ENCODE measurements around the gene ATP5MC3. TPM values are rescaled to one million over a fixed set of nuclear protein-coding genes. Genes with fewer than 3 reads are reported as not detected.

The ATP5MC3 gene
- total and polyA plus RNA-seq, 2 of the 13 experiments (the other 11 are each of a cell fraction or from before 2014, with no cell fraction given): 676 to 1,007 TPM

GRCh38 chr2:175181877-175182308, 383 bp upstream of the ATP5MC3 start (continued):
- TF ChIP-seq HIVEP1 (CRISPR knock-in tag; IDR thresholded peaks at IDR 0.05) (no peak), TAF1 (CRISPR knock-in tag; IDR thresholded peaks at IDR 0.05) (no peak), ZNF816 (CRISPR knock-in tag; IDR thresholded peaks at IDR 0.05; ENCODE audit: borderline replicate concordance) (peak; percentile 8; the same call in 1 of the 2 replicates), ZSCAN31 (CRISPR knock-in tag; IDR thresholded peaks at IDR 0.05; ENCODE audit: low read depth) (0 out of 2 replicates have a peak, but pooled peaks have one; percentile 9), TEAD3 (CRISPR knock-in tag; optimal IDR thresholded peaks at IDR 0.05; ENCODE audit: borderline replicate concordance) (peak; percentile 2), ISL2 (CRISPR knock-in tag; IDR thresholded peaks at IDR 0.05) (no peak), SRSF9 (IDR thresholded peaks at IDR 0.05; ENCODE audit: borderline replicate concordance, insufficient read depth, low read depth, low read length, poor library complexity, severe bottlenecking) (no peak), KDM2A (CRISPR knock-in tag; IDR thresholded peaks at IDR 0.05; ENCODE audit: borderline replicate concordance, low read depth) (no peak), MXI1 (IDR thresholded peaks at IDR 0.05; ENCODE audit: borderline replicate concordance, low read depth, low read length) (0 out of 3 replicates have a peak, but pooled peaks have one; percentile 4), MED1 (CRISPR knock-in tag; IDR thresholded peaks at IDR 0.05) (no peak), PHF8 (CRISPR knock-in tag; IDR thresholded peaks at IDR 0.05) (no peak), RAD21 (CRISPR knock-in tag; IDR thresholded peaks at IDR 0.05) (no peak), ZNF609 (CRISPR knock-in tag; IDR thresholded peaks at IDR 0.05; ENCODE audit: borderline replicate concordance) (no peak), ZNF275 (CRISPR knock-in tag; IDR thresholded peaks at IDR 0.05; ENCODE audit: borderline replicate concordance) (0 out of 2 replicates have a peak, but pooled peaks have one; percentile 1), ZFY (CRISPR knock-in tag; IDR thresholded peaks at IDR 0.05) (no peak), ZNF34 (CRISPR knock-in tag; IDR thresholded peaks at IDR 0.05; ENCODE audit: borderline replicate concordance) (no peak), DMAP1 (CRISPR knock-in tag; IDR thresholded peaks at IDR 0.05) (no peak), FOSL1 (CRISPR knock-in tag; IDR thresholded peaks at IDR 0.05; ENCODE audit: borderline replicate concordance) (no peak), ZNF570 (CRISPR knock-in tag; IDR thresholded peaks at IDR 0.05; ENCODE audit: borderline replicate concordance) (no peak), ZNF124 (CRISPR knock-in tag; IDR thresholded peaks at IDR 0.05) (peak; percentile 4; the same call in 1 of the 2 replicates), MEF2D (CRISPR knock-in tag; IDR thresholded peaks at IDR 0.05) (no peak), ZNF605 (CRISPR knock-in tag; IDR thresholded peaks at IDR 0.05) (no peak), PHF20 (CRISPR knock-in tag; IDR thresholded peaks at IDR 0.05) (peak; percentile 1; the same call in 1 of the 2 replicates), ZNF24 (IDR thresholded peaks at IDR 0.05) (peak; percentile 34; the same call in 1 of the 2 replicates), ZNF431 (CRISPR knock-in tag; IDR thresholded peaks at IDR 0.05; ENCODE audit: borderline replicate concordance, low read depth) (peak; percentile 9; the same call in 1 of the 2 replicates), HOXA5 (CRISPR knock-in tag; IDR thresholded peaks at IDR 0.05) (no peak)
